H9 (cell line): ENCODE measurements around the gene HOXC12. TPM values are rescaled to one million over a fixed set of nuclear protein-coding genes. Genes with fewer than 3 reads are reported as not detected.

Source experiments
- DNase-seq: peaks from one replicate; pipeline ENCODE4 v3.0.0-alpha.2; 2017
- H2AFZ ChIP-seq: one replicate; pipeline ENCODE4 v1.6.1; 2013; ENCODE audit warnings: mild to moderate bottlenecking, low read length, control low read depth, moderate library complexity
- H2AK5ac ChIP-seq: 2 replicates; pipeline ENCODE4 v1.6.1; 2013; ENCODE audit warnings: low read length, control low read depth, mixed read lengths; ENCODE audit not compliant: insufficient read length
- H2BK120ac ChIP-seq: one replicate; pipeline ENCODE4 v1.6.1; 2013; ENCODE audit warnings: low read depth, mild to moderate bottlenecking, low read length, control low read depth, inconsistent platforms; ENCODE audit not compliant: poor library complexity, severe bottlenecking
- H2BK12ac ChIP-seq: 2 replicates; pipeline ENCODE4 v1.6.1; 2013; ENCODE audit warnings: low read length, control low read depth, mixed read lengths, low read depth; ENCODE audit not compliant: insufficient read length
- H2BK15ac ChIP-seq: 2 replicates; pipeline ENCODE4 v1.6.1; 2013; ENCODE audit warnings: low read depth, low read length, control low read depth
- H2BK20ac ChIP-seq: one replicate; pipeline ENCODE4 v1.6.1; 2013; ENCODE audit warnings: low read depth, mild to moderate bottlenecking, low read length, control low read depth, inconsistent platforms; ENCODE audit not compliant: poor library complexity, severe bottlenecking
- H2BK5ac ChIP-seq: 2 replicates; pipeline ENCODE4 v1.6.1; 2013; ENCODE audit warnings: low read length, control low read depth, mixed read lengths; ENCODE audit not compliant: insufficient read length
- H3K14ac ChIP-seq: 2 replicates; pipeline ENCODE4 v1.6.1; 2013; ENCODE audit warnings: low read length, control low read depth; ENCODE audit not compliant: insufficient read depth
- H3K18ac ChIP-seq: 2 replicates; pipeline ENCODE4 v1.6.1; 2013; ENCODE audit warnings: low read depth, mild to moderate bottlenecking, mixed read lengths, low read length, control low read depth; ENCODE audit not compliant: insufficient read length
- H3K23ac ChIP-seq: 2 replicates; pipeline ENCODE4 v1.6.1; 2013; ENCODE audit warnings: low read length, control low read depth, mixed read lengths, low read depth; ENCODE audit not compliant: insufficient read length
- H3K23me2 ChIP-seq: 2 replicates; pipeline ENCODE4 v1.6.1; 2013; ENCODE audit warnings: low read depth, mild to moderate bottlenecking, mixed read lengths, low read length, control low read depth; ENCODE audit not compliant: insufficient read length, poor library complexity, severe bottlenecking
- H3K27ac ChIP-seq: 2 replicates; pipeline ENCODE4 v1.5.1; 2013; ENCODE audit warnings: low read length, control low read depth, mixed read lengths, low read depth; ENCODE audit not compliant: insufficient read length
- H3K27me3 ChIP-seq: 2 replicates; pipeline ENCODE4 v1.6.1; 2013; ENCODE audit warnings: low read length, control low read depth, inconsistent platforms; ENCODE audit not compliant: insufficient read depth
- H3K4ac ChIP-seq: 2 replicates; pipeline ENCODE4 v1.6.1; 2013; ENCODE audit warnings: low read depth, mild to moderate bottlenecking, control low read depth, inconsistent platforms, low read length, moderate library complexity
- H3K4me1 ChIP-seq: 2 replicates; pipeline ENCODE4 v1.6.1; 2013; ENCODE audit warnings: low read length, control low read depth, inconsistent platforms; ENCODE audit not compliant: insufficient read depth
- H3K4me2 ChIP-seq: 2 replicates; pipeline ENCODE4 v1.6.1; 2013; ENCODE audit warnings: low read length, control low read depth, mixed read lengths; ENCODE audit not compliant: insufficient read length, insufficient read depth
- H3K56ac ChIP-seq: 2 replicates; pipeline ENCODE4 v1.6.1; 2013; ENCODE audit warnings: low read depth, mild to moderate bottlenecking, mixed read lengths, low read length, control low read depth; ENCODE audit not compliant: insufficient read length
- H3K79me1 ChIP-seq: 2 replicates; pipeline ENCODE4 v1.6.1; 2013; ENCODE audit warnings: low read depth, mild to moderate bottlenecking, moderate library complexity, low read length, control low read depth, inconsistent platforms; ENCODE audit not compliant: insufficient read depth, poor library complexity, severe bottlenecking
- H3K79me2 ChIP-seq: 2 replicates; pipeline ENCODE4 v1.6.1; 2013; ENCODE audit warnings: low read length, control low read depth, inconsistent platforms; ENCODE audit not compliant: insufficient read depth
- H3K9ac ChIP-seq: 2 replicates; pipeline ENCODE4 v1.6.1; 2013; ENCODE audit warnings: low read length, control low read depth, mixed read lengths; ENCODE audit not compliant: insufficient read length; ENCODE audit errors: extremely low read depth
- H3K9me3 ChIP-seq: one replicate; pipeline ENCODE4 v1.6.1; 2013; ENCODE audit warnings: low read depth, low read length, inconsistent platforms; ENCODE audit not compliant: control insufficient read depth
- H3T11ph ChIP-seq: one replicate; pipeline ENCODE4 v1.6.1; 2013; ENCODE audit warnings: mild to moderate bottlenecking, low read length, control low read depth, inconsistent platforms
- H4K20me1 ChIP-seq: one replicate; pipeline ENCODE4 v1.6.1; 2013; ENCODE audit not compliant: control insufficient read depth, insufficient read length, insufficient read depth
- H4K5ac ChIP-seq: 2 replicates; pipeline ENCODE4 v1.6.1; 2013; ENCODE audit warnings: low read depth, mild to moderate bottlenecking, mixed read lengths, low read length, control low read depth; ENCODE audit not compliant: insufficient read length
- H4K8ac ChIP-seq: replicated peaks from 2 replicates; pipeline ENCODE4 v1.6.1; 2013; ENCODE audit warnings: low read length, control low read depth, mixed read lengths, low read depth; ENCODE audit not compliant: insufficient read length
- H4K91ac ChIP-seq: 2 replicates; pipeline ENCODE4 v1.6.1; 2013; ENCODE audit warnings: low read depth, mild to moderate bottlenecking, moderate library complexity, mixed read lengths, low read length, control low read depth; ENCODE audit not compliant: insufficient read length
- H3K27ac Mint-ChIP-seq, 3 experiments: 2 replicates in 2 of 3; 3 replicates in 1 of 3; pipeline ENCODE4 v1.8.0; 2020 to 2021; ENCODE audit warnings: mixed read lengths in 3 of 3, mild to moderate bottlenecking in 1 of 3, moderate library complexity in 1 of 3
- H3K27me3 Mint-ChIP-seq: 2 replicates; pipeline ENCODE4 v1.8.0; 2021; ENCODE audit warnings: low read depth, mild to moderate bottlenecking, moderate library complexity, mixed read lengths
- H3K36me3 Mint-ChIP-seq, 3 experiments: 2 replicates in 2 of 3; 3 replicates in 1 of 3; pipeline ENCODE4 v1.8.0; 2020 to 2021; ENCODE audit warnings: low read depth in 3 of 3, mixed read lengths in 3 of 3; ENCODE audit not compliant: insufficient read depth in 1 of 3
- H3K4me1 Mint-ChIP-seq, 2 experiments: 2 replicates each; pipeline ENCODE4 v1.8.0; 2020; ENCODE audit warnings: mixed read lengths in 2 of 2
- H3K4me3 Mint-ChIP-seq, 2 experiments: 2 replicates in 1 of 2; 3 replicates in 1 of 2; pipeline ENCODE4 v1.8.0; 2020 to 2021; ENCODE audit warnings: mild to moderate bottlenecking in 2 of 2, mixed read lengths in 2 of 2, moderate library complexity in 1 of 2
- H3K9me3 Mint-ChIP-seq, 2 experiments: 2 replicates in 1 of 2; 3 replicates in 1 of 2; pipeline ENCODE4 v1.8.0; 2020; ENCODE audit warnings: mild to moderate bottlenecking in 2 of 2, mixed read lengths in 2 of 2, moderate library complexity in 1 of 2
- CTCF ChIP-seq: fragments of 200-600 bp; sonication (generic); conservative IDR thresholded peaks from 3 replicates; pipeline ENCODE4 v1.8.0; 2021; ENCODE audit warnings: antibody characterized with exemption, mild to moderate bottlenecking
- WGBS: extraction: QIAGEN DNeasy Blood & Tissue Kit; methylation state at CpG from one replicate; pipeline ENCODE4 v1.1.7; 2013; ENCODE audit warnings: missing lambda C conversion rate, low lambda C conversion rate, mixed read lengths; ENCODE audit not compliant: insufficient read length; ENCODE audit errors: extremely low coverage; 5-methylcytosine and 5-hydroxymethylcytosine counted together
- microRNA-seq: library from miRNA; unstranded; fragments of <30 nt; microRNA quantifications from one replicate; pipeline ENCODE4, GENCODE V29; 2020; ENCODE audit warnings: borderline microRNAs expressed
- total RNA-seq: library from RNA; stranded (reverse); gene quantifications from 2 replicates; pipeline ENCODE4 v1.2.1, GENCODE V29; 2021

HOXC12 gene
- total RNA-seq, 1 experiment from 2014 or later, result not detected

GRCh38 chr12:54008260-54008552, 53.5 kb downstream of the HOXC12 start:
- Histone ChIP-seq H3K79me2 (no peaks in the 10 kb centered on the region), H2BK120ac (no peak overlapping the region), H3K9ac (no peak overlapping the region), H3K23me2 (no peaks in the 10 kb centered on the region), H2AK5ac (no peak overlapping the region), H2BK12ac (no peak overlapping the region), H3K4ac (no peak overlapping the region), H3K9me3 (no peaks in the 10 kb centered on the region), H3K56ac (no peak overlapping the region), H3K23ac (no peak overlapping the region), H3K27ac (no peak overlapping the region), H3K4me2 (no peak overlapping the region), H4K5ac (no peak overlapping the region), H4K20me1 (no peaks in the 10 kb centered on the region), H2BK20ac (no peak overlapping the region), H2BK5ac (no peak overlapping the region), H3K27me3 (peaks cover 94% of the 10 kb centered on the region), H3K79me1 (no peaks in the 10 kb centered on the region), H3K4me1 (no peaks in the 10 kb centered on the region), H3T11ph (no peak overlapping the region), H2AFZ (no peak overlapping the region), H2BK15ac (no peak overlapping the region), H4K91ac (no peak overlapping the region), H4K8ac (no peak overlapping the region), H3K18ac (no peak overlapping the region), H3K14ac (no peak overlapping the region)
- Mint-ChIP-seq H3K36me3 (no peaks in the 10 kb centered on the region), H3K4me3 (no peak overlapping the region), H3K27ac (no peak overlapping the region), H3K4me1 (peaks cover 7 to 35% of the 10 kb centered on the region in 2 experiments), H3K9me3 (peaks cover 2 to 8% of the 10 kb centered on the region in 2 experiments; a peak in 2 of 5 replicates), H3K27me3 (peaks cover 100% of the 10 kb centered on the region)
- TF ChIP-seq CTCF, result no peak
- no CpG with 5 or more reads among the region's 2 CpGs for WGBS
- no peak for DNase-seq

Small RNA genes within 50 kb of the gene (microRNA-seq; reads per million reads assigned to microRNA genes)
- not detected for gene MIR196A2

Other genes with a start within 250 kb of the HOXC12 start
- 21.5 and 22.3 TPM in 2 replicates for gene CALCOCO1, start 227.5 kb upstream of the HOXC12 start, total RNA-seq
- gene CISTR, start 202.9 kb upstream of the HOXC12 start, total RNA-seq, result not detected in 2 replicates
- 0.11 TPM in 1 of 2 replicates, not detected in the other for gene HOXC13, start 16.1 kb upstream of the HOXC12 start, total RNA-seq
- gene HOXC11, start 18.2 kb downstream of the HOXC12 start, total RNA-seq, result not detected in 2 replicates
- not detected in 2 replicates for gene HOTAIR, start 20.1 kb downstream of the HOXC12 start, total RNA-seq
- gene HOXC10, start 30.2 kb downstream of the HOXC12 start, total RNA-seq, result not detected in 2 replicates
- not detected in 2 replicates for gene HOXC9, start 45.3 kb downstream of the HOXC12 start, total RNA-seq
- not detected in 2 replicates for gene HOXC8, start 54.1 kb downstream of the HOXC12 start, total RNA-seq
- gene HOXC6, start 73.5 kb downstream of the HOXC12 start, total RNA-seq, result not detected in 2 replicates
- not detected in 2 replicates for gene HOXC5, start 78.1 kb downstream of the HOXC12 start, total RNA-seq
- gene HOXC4, start 98.9 kb downstream of the HOXC12 start, total RNA-seq, result not detected in 2 replicates
- 21.7 and 23.0 TPM in 2 replicates for gene SMUG1, start 234.1 kb downstream of the HOXC12 start, total RNA-seq